Activated T-cell treated with anti-CD3 and anti-CD28 coated beads for 4 hours (primary cell): ENCODE data around the gene CEP41.

Experiments
- DNase-seq: peaks from one replicate; pipeline ENCODE4 v3.0.0-alpha.2; 2020

The CEP41 gene

GRCh38 chr7:130366564-130366963 is 74.3 kb downstream of the CEP41 start:
- no peak for DNase-seq

DNA sequence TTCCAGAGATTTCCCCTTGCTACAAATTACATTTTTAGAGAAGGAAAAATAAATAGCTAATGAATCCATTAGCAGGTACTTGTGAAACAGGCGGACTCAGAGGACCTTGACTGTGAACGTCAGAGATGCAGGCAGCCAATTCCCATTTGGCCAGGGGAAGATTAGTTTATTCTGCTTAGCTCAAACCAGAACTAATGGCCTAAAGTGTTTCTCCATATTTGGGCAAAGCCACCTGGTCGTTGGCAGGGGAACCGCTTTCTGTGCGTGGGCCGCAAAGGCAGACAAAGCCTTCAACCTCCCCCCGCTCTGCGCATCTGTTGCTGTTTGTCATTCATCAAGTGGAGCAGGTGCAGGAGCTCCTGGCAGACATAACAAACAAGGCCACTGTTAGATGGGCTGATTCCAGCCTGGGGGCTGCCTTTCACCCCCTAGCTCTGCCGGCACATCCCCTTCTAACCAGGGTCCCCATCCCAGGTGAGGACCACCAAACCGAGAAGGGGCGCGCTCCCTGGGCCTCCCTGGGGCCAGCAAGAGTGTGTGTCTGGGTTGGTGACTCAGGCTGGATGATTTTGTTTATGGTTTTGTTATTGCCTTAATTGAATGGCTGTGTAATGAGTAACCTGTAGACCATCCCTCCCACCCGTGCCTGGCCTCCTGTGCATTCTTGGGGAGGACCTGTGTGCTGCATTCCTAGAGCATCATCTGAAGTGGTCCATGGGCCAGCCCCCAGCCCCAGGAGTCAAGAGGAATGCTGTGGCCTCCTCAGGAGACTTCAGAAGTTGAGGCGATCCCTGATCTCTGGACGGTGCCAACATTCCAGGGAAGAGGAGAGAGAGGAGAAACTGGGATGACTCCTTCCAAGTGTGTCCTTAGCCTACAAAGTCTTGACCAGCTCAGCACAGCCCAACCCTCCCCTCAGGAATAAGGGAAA is 75.0 kb downstream of the CEP41 start:
- no peak for DNase-seq

DNA sequence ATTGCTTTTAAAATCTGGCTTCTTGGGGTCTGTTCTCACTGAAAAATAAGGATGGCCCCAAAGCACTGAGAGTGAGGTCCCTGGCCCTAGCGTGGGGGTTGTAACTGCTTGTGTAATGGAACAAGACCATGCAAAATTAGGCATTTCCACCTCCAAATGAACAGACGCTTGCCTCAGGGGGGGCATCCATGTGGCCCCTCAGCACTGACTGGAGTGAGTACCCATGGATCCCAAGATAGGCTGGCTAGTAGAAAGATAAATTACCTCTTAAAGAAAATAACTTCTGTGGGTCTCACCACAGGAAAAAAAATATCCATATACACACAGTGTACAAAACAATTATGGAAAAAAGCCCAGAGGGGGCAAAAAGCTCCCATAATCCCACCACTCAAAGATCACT is 75.7 kb downstream of the CEP41 start:
- no peak for DNase-seq

- DNase-seq = no peak
These were observed 76.4 kb downstream of the CEP41 start for GRCh38 chr7:130364451-130364850.

DNA sequence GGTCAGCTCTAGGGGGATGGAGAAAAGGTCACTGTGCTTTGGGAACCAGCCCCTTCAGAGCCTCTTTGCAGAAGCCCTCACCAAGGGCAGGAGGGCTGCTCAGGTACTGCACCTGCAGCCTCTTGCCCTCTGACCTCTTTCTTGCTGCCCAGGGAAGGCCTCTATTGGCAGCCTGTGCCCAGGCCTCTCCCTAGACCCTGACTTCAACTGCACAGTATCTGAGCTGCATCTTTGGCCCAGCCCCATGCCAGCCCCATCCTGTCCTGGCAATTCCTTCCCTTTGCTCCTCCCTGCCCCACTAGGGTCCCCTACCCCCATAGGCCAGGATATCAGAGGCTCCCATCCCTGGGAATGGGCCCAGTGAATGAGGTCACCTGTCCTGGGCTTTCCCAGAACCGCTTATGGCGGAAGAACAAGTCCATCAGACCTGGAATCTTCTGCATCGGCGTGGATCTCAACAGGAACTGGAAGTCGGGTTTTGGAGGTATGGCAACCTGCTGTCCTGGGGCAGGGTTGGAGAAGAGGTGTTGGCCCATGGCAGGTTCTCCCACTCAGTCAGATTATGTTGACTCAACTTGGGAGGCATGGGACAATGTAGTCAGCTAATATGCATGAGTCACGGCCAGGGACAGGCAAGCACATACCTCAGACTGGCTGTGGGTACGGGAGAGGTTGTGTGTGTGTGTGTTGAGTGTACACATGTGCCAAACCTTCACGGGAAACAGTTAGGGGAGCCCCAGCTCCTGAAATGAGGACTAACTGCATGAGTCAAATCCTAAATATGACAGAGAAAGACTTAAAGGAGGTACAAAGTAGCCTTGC is 77.6 kb downstream of the CEP41 start:
- no peak for DNase-seq

DNA sequence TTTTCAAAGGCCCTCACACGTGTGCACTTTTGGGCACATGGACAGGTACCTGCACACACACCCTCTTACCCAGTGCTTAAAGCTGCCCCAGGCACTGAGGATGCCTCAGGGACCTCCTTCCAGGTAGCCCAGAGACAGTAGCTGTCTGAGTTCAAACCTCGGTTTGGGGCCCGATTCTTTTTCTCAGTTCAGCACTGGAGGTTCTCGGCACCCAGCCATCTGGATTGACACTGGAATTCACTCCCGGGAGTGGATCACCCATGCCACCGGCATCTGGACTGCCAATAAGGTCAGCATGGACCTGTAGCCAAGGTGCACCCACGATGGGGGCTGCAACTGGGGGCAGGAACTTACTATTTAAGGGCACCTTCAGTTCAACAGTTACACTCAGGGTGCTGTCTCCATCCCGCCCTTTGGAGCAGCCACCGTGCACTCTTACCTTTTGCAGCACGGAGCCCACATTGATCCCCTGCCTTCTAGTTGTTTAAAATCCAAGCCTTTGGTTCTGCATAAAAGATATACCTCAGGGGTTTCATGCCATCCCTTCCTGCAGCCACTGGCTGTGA is 78.5 kb downstream of the CEP41 start:
- no peak for DNase-seq

DNA sequence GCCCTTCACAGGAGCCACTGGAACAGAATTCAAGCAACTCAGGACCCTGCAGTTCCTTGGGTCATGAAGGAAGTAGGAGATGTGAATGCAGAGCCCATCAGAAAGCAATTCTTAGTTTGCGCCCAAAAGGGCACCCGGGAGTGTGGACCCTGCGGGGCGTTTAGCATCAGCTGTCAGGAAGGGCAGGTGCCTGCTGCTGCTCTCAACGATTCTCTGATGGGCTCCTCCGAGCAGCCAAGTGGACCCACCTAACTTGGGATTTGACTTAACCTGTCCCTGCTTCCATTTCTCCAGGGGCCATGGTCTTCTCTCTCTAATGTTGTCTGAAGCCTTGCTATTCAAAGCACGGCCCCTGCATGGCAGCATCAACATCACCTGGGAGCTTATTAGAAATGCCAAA is 79.1 kb downstream of the CEP41 start:
- DNase-seq = no peak

DNA sequence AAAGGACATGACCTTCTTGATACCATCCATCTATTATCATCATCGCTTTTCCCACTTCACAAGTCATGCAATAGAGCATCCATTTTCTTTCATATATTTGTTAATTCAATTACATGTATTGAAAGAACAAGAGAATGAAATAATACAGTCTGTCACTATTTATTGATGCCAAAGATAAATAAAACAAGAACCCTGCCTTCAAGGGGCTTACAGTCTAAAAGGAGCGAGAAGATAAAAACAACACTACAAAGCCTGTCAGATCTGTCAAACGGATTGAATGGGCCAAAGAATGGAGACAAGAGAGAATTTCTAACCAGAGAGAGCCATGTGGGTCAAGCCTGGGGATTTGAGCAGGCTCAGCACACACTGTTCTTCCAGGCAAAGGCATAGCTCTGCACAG is 80.3 kb downstream of the CEP41 start:
- no peak for DNase-seq

- DNase-seq = no peak
These were observed 81.4 kb downstream of the CEP41 start for GRCh38 chr7:130359276-130359857.

GRCh38 chr7:130358471-130358870 is 82.3 kb downstream of the CEP41 start:
- DNase-seq = no peak

GRCh38 chr7:130356876-130357611 is 83.8 kb downstream of the CEP41 start:
- DNase-seq = no peak

- no peak for DNase-seq
These were observed 84.5 kb downstream of the CEP41 start for GRCh38 chr7:130356121-130356875.

- no peak for DNase-seq
These were observed 87.6 kb downstream of the CEP41 start for GRCh38 chr7:130353196-130353595.

GRCh38 chr7:130352194-130353074 is 88.4 kb downstream of the CEP41 start:
- no peak for DNase-seq

DNA sequence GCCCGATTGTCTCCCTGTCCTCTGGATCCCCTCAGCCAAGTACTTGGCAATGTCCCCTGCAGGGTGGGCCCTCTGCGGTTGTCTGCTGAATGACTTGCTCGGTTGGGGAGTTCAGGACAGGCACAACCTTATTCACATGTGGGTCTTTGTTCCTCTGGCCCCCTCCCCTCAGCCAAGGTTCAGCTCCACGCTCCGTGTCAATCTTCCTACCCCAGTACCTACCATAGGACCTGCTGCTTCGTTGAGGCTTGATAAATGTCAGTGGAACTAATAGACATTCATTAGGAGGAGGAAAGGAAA is 89.1 kb downstream of the CEP41 start:
- DNase-seq = no peak

- DNase-seq = no peak
These were observed 89.6 kb downstream of the CEP41 start for GRCh38 chr7:130350945-130351790.

GRCh38 chr7:130349911-130350782 is 90.7 kb downstream of the CEP41 start:
- DNase-seq = no peak

DNA sequence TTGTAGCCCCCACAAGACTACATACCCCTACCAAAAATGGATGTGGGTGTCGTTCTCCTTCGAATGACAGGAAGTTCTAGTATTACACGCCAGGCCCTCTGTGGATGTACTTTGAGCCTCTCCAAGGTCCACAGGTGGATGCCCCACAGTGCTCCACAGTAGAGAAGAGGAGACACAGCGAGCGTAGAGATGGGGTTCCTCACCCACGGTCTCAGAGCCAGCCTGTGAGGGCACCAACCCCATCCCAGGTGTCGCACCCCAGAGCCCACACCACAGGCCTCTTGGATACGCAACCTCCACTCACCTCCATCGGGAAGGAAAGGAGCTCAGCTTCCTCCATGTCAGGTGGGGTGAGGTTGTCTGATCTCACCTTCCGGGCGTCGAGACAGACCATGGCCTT is 93.9 kb downstream of the CEP41 start:
- DNase-seq = no peak
